HL-60/S4 (cell line): ENCODE measurements around the gene SHLD2.
"Not testable (repeated sequence)": the region's sequence is repeated elsewhere in the genome, so short reads cannot be mapped to it uniquely, and the experiment has no call there.

Experiments used
- in situ Hi-C: fragments of 300-500 bp; cut with MboI; formaldehyde crosslinking; loops from 2 replicates; pipeline ENCODE4 v1.14.3; 2022; ENCODE audit warnings: low sequenced_read_pairs

SHLD2 gene

GRCh38 chr10:87210309-87210708, 115.3 kb downstream of the SHLD2 start:
- in situ Hi-C loops, result not testable (repeated sequence)

GRCh38 chr10:87211848-87212247, 116.8 kb downstream of the SHLD2 start:
- in situ Hi-C loops, result not testable (repeated sequence)

- in situ Hi-C loops, result not testable (repeated sequence)
These were observed 118.3 kb downstream of the SHLD2 start for GRCh38 chr10:87213150-87213765.

- in situ Hi-C loops, result not testable (repeated sequence)
These were observed 118.8 kb downstream of the SHLD2 start for GRCh38 chr10:87213806-87214205.

- in situ Hi-C loops, result not testable (repeated sequence)
These were observed 121.1 kb downstream of the SHLD2 start for GRCh38 chr10:87216120-87216519.

- in situ Hi-C loops, result not testable (repeated sequence)
These were observed 124.4 kb downstream of the SHLD2 start for GRCh38 chr10:87219370-87219769.

- in situ Hi-C loops, result not testable (repeated sequence)
These were observed 127.8 kb downstream of the SHLD2 start for GRCh38 chr10:87222789-87223188.

GRCh38 chr10:87225148-87225547, 130.1 kb downstream of the SHLD2 start, which contains the start of gene NUTM2A:
Gene NUTM2A, plus strand, starts transcription at chr10:87225448. Its CDS starts 383 bp downstream, at chr10:87225831.
- in situ Hi-C loops, result not testable (repeated sequence)

- in situ Hi-C loops, result not testable (repeated sequence)
These were observed 133.2 kb downstream of the SHLD2 start for GRCh38 chr10:87228247-87228646.

GRCh38 chr10:87229211-87229610, 134.2 kb downstream of the SHLD2 start:
- in situ Hi-C loops, result not testable (repeated sequence)

GRCh38 chr10:87234854-87235253, 139.8 kb downstream of the SHLD2 start:
- in situ Hi-C loops, result not testable (repeated sequence)

GRCh38 chr10:87237244-87237643, 142.2 kb downstream of the SHLD2 start:
- in situ Hi-C loops, result not testable (repeated sequence)

GRCh38 chr10:87239346-87239808, 144.4 kb downstream of the SHLD2 start:
- in situ Hi-C loops, result not testable (repeated sequence)
